ENCODE data around the gene TMSB4X.

GRCh38 chrX:12972878-12973560 lies 1.9 kb upstream of the TMSB4X start:
- no peak for TF ChIP-seq CTCF (IDR thresholded peaks at IDR 0.05)
- TF ChIP-seq POLR2A (IDR thresholded peaks at IDR 0.05) = no peak
- TF ChIP-seq EP300 (IDR thresholded peaks at IDR 0.05) = no peak

Measured in tibial nerve (tissue), 4 donors.